DND-41 (cell line): ENCODE data around the gene PHOSPHO2.

Experiments
- EZH2 ChIP-seq: IDR thresholded peaks from 3 replicates; pipeline ENCODE4 v1.6.1; 2012; ENCODE audit warnings: borderline replicate concordance, low read depth, mild to moderate bottlenecking, moderate library complexity, low read length, inconsistent platforms; ENCODE audit not compliant: severe bottlenecking
- TF ChIP-seq, protein P1 (sequence below): IDR thresholded peaks from 2 replicates; pipeline ENCODE4 v1.5.1; 2012; ENCODE audit warnings: borderline replicate concordance, low read length, moderate library complexity, mild to moderate bottlenecking; ENCODE audit not compliant: poor library complexity, severe bottlenecking; ENCODE audit errors: extremely low read depth

- TF ChIP-seq, protein P1, sequence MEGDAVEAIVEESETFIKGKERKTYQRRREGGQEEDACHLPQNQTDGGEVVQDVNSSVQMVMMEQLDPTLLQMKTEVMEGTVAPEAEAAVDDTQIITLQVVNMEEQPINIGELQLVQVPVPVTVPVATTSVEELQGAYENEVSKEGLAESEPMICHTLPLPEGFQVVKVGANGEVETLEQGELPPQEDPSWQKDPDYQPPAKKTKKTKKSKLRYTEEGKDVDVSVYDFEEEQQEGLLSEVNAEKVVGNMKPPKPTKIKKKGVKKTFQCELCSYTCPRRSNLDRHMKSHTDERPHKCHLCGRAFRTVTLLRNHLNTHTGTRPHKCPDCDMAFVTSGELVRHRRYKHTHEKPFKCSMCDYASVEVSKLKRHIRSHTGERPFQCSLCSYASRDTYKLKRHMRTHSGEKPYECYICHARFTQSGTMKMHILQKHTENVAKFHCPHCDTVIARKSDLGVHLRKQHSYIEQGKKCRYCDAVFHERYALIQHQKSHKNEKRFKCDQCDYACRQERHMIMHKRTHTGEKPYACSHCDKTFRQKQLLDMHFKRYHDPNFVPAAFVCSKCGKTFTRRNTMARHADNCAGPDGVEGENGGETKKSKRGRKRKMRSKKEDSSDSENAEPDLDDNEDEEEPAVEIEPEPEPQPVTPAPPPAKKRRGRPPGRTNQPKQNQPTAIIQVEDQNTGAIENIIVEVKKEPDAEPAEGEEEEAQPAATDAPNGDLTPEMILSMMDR = no peak
- TF ChIP-seq EZH2 = no peak
Measured at GRCh38 chr2:169676357-169676756, 17.9 kb upstream of the PHOSPHO2 start.
